Kidney (tissue), 14 donors: ENCODE results near the gene DUSP16. TPM values are rescaled to one million over a fixed set of nuclear protein-coding genes. Genes with fewer than 3 reads are reported as not detected.

Experiments
- DNase-seq, 5 donors: peaks; one replicate each; pipeline ENCODE4 v3.0.0-alpha.2; 2013 to 2020
- FAIRE-seq: peaks from 2 replicates; lab custom pipeline; 2012; peaks lifted over from hg19 to GRCh38; lab: Jason Lieb, UNC
- H3K27ac ChIP-seq, 2 donors: one replicate each; pipeline ENCODE4 v1.7.0; 2013; ENCODE audit warnings: low read depth in 2 of 2, low read length in 2 of 2, inconsistent platforms in 1 of 2
- H3K27me3 ChIP-seq: one replicate; pipeline ENCODE4 v1.7.1; 2013; ENCODE audit warnings: low read length, inconsistent platforms; ENCODE audit not compliant: control insufficient read depth, insufficient read depth
- H3K36me3 ChIP-seq, 3 donors: one replicate each; pipeline versions ENCODE4 v1.7.0 to v1.7.1; 2013; ENCODE audit warnings: low read length in 3 of 3, control low read depth in 1 of 3, inconsistent platforms in 1 of 3; ENCODE audit not compliant: insufficient read depth in 3 of 3, control insufficient read depth in 2 of 3
- H3K4me1 ChIP-seq, 3 donors: one replicate each; pipeline versions ENCODE4 v1.7.0 to v1.7.1; 2013; ENCODE audit warnings: low read length in 3 of 3, inconsistent platforms in 1 of 3, low read depth in 1 of 3; ENCODE audit not compliant: control insufficient read depth in 2 of 3, insufficient read depth in 2 of 3
- H3K4me3 ChIP-seq, 3 donors: one replicate each; pipeline versions ENCODE4 v1.7.0 to v1.8.1; 2013; ENCODE audit warnings: low read length in 3 of 3, control low read depth in 1 of 3, inconsistent platforms in 1 of 3
- H3K9ac ChIP-seq, 3 donors: one replicate each; pipeline versions ENCODE4 v1.7.0 to v1.7.1; 2013; ENCODE audit warnings: low read length in 3 of 3, control low read depth in 1 of 3, inconsistent platforms in 1 of 3
- H3K9me3 ChIP-seq, 3 donors: one replicate each; pipeline versions ENCODE4 v1.7.0 to v1.7.1; 2013; ENCODE audit warnings: low read length in 3 of 3, control low read depth in 1 of 3, inconsistent platforms in 1 of 3; ENCODE audit not compliant: control insufficient read depth in 2 of 3, insufficient read depth in 1 of 3
- CTCF ChIP-seq: IDR thresholded peaks from 3 replicates; pipeline ENCODE4 v1.5.1; 2012; ENCODE audit warnings: mild to moderate bottlenecking, moderate library complexity, borderline replicate concordance; ENCODE audit not compliant: insufficient read depth; ENCODE audit errors: extremely low read depth
- intact Hi-C: fragments of 100-400 bp; cut with DNase I; formaldehyde crosslinking; loops from one replicate; pipeline ENCODE4 v1.11.1; 2022
- polyA plus RNA-seq: library from polyadenylated mRNA; stranded (reverse); fragments of 350-450 nt; fragmentation: Illumina TruSeq; extraction: RNeasy Lipid Tissue Mini Kit (QIAGEN cat#74804); gene quantifications from one replicate; pipeline ENCODE4 v1.2.3, GENCODE V29; 2014; ENCODE audit warnings: low read depth, low replicate concordance; ENCODE audit not compliant: insufficient read depth
- total RNA-seq: library from RNA; stranded (reverse); fragmentation: NEBNext Ultra II Directional; extraction: Animal tissue kit (Norgen Biotek cat#: 25700); gene quantifications from one replicate; pipeline ENCODE4 v1.2.1, GENCODE V29; 2021
- donor health status: control.
- donor health status: control.
- donor health status: control.
- donor health status: control.
- donor health status: control.
- donor health status: DM: yes; HTN: yes; CAD: no.
- donor health status: Normal renal cell carcinoma (clear cell type).

Gene DUSP16
- total and polyA plus RNA-seq, 2 donors from 2014 or later = 6.6 to 27.4 TPM

GRCh38 chr12:12440784-12441428, 121.8 kb downstream of the DUSP16 start:
- FAIRE-seq (no peak), DNase-seq (no peak)
- Histone ChIP-seq H3K4me3 (no peak overlapping the region), H3K9me3 (no peaks in the 10 kb centered on the region), H3K27ac (no peak overlapping the region), H3K27me3 (no peaks in the 10 kb centered on the region), H3K9ac (no peak overlapping the region), H3K36me3 (no peaks in the 10 kb centered on the region), H3K4me1 (peaks cover 0 to 6% (median 0%) of the 10 kb centered on the region in 3 donors)
- intact Hi-C loops = no loop called here
- no peak for TF ChIP-seq CTCF

DNA sequence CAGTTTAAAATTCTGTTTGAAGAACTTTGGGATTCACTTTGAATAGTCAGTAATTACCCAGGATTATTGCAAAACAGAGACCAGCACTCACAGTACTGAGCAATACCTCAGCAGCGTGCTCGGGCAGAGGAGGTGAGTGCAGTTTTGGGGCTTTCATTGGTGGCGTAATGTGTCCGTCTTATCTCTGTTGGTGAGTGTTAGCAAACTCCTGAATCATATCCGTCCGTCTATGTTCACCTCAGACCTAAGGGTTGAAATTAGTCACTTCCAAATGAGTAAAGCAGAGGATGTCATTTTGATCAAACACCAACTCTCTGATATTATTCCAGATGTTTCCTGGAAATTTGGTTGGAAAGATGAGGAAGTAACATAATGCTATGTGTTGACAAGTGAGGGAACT, 123.0 kb downstream of the DUSP16 start:
- no peaks in the 10 kb centered on the region for H3K9me3 ChIP-seq
- no peak for FAIRE-seq
- TF ChIP-seq CTCF = no peak
- DNase-seq = peak in 1 of 5 donors; percentile 35
- H3K4me3 ChIP-seq = no peak overlapping the region
- H3K9ac ChIP-seq = no peak overlapping the region
- H3K27ac ChIP-seq = no peak overlapping the region
- H3K4me1 ChIP-seq = peaks cover 0 to 6% (median 0%) of the 10 kb centered on the region in 3 donors
- intact Hi-C loops = no loop called here
- H3K27me3 ChIP-seq = no peaks in the 10 kb centered on the region
- H3K36me3 ChIP-seq = no peaks in the 10 kb centered on the region

- no peaks in the 10 kb centered on the region for H3K4me1 ChIP-seq
- no peak overlapping the region for H3K27ac ChIP-seq
- DNase-seq (no peak), FAIRE-seq (no peak)
- no peaks in the 10 kb centered on the region for H3K9me3 ChIP-seq
- intact Hi-C loops = no loop called here
- H3K4me3 ChIP-seq = no peak overlapping the region
- no peak overlapping the region for H3K9ac ChIP-seq
- TF ChIP-seq CTCF = no peak
- no peaks in the 10 kb centered on the region for H3K27me3 ChIP-seq
- no peaks in the 10 kb centered on the region for H3K36me3 ChIP-seq
Measured at GRCh38 chr12:12436831-12437345, 125.8 kb downstream of the DUSP16 start.
